ENCODE results near the gene PNKP.

The PNKP gene

GRCh38 chr19:49889687-49890348, 22.4 kb upstream of the PNKP start:
- peak; percentile 31 for DNase-seq

- DNase-seq: peak; percentile 37
Measured at GRCh38 chr19:49889038-49889686, 21.8 kb upstream of the PNKP start.

- no peak for DNase-seq
Measured at GRCh38 chr19:49888510-49888824, 21.1 kb upstream of the PNKP start.

GRCh38 chr19:49887665-49888509, 20.5 kb upstream of the PNKP start:
- DNase-seq: no peak

GRCh38 chr19:49887037-49887664, 19.8 kb upstream of the PNKP start:
- no peak for DNase-seq

GRCh38 chr19:49884760-49885159, 17.4 kb upstream of the PNKP start:
- no peak for DNase-seq

- no peak for DNase-seq
Measured at GRCh38 chr19:49884109-49884508, 16.7 kb upstream of the PNKP start.

- DNase-seq: no peak
Measured at GRCh38 chr19:49883094-49883493, 15.7 kb upstream of the PNKP start.

- DNase-seq: no peak
Measured at GRCh38 chr19:49882643-49883042, 15.3 kb upstream of the PNKP start.

- DNase-seq: no peak
Measured at GRCh38 chr19:49881672-49882394, 14.5 kb upstream of the PNKP start.

GRCh38 chr19:49881186-49881585, 13.8 kb upstream of the PNKP start:
- no peak for DNase-seq

GRCh38 chr19:49880162-49880869, 12.9 kb upstream of the PNKP start:
- no peak for DNase-seq

GRCh38 chr19:49879243-49879963, 12.0 kb upstream of the PNKP start:
- DNase-seq: no peak

GRCh38 chr19:49878744-49879070, 11.3 kb upstream of the PNKP start:
- DNase-seq: no peak

- peak; percentile 88 for DNase-seq
Measured at GRCh38 chr19:49877879-49878743, 10.7 kb upstream of the PNKP start.

- peak; percentile 99 for DNase-seq
Measured at GRCh38 chr19:49877020-49877878, 9.9 kb upstream of the PNKP start, which contains the start of the genes AKT1S1 and TBC1D17. Gene AKT1S1, minus strand, starts transcription at chr19:49877355. Its CDS starts 4,060 bp downstream, at chr19:49873295. Gene TBC1D17, plus strand, starts transcription at chr19:49877702. Its CDS starts 22 bp downstream, at chr19:49877724.

GRCh38 chr19:49876422-49877019, 9.1 kb upstream of the PNKP start:
- peak; percentile 96 for DNase-seq

- DNase-seq: no peak
Measured at GRCh38 chr19:49875857-49876421, 8.6 kb upstream of the PNKP start.

GRCh38 chr19:49875177-49875576, 7.8 kb upstream of the PNKP start:
- DNase-seq: no peak
